HCT116 (cell line): ENCODE data around the gene BARD1. TPM values are rescaled to one million over a fixed set of nuclear protein-coding genes. Genes with fewer than 3 reads are reported as not detected.

ENCODE experiments used
- ATAC-seq: fragments of 200-7000 bp; cut with Tn5 transposase; 2 replicates; pipeline ENCODE4 v1.9.1; 2020; ENCODE audit warnings: mild to moderate bottlenecking, moderate library complexity
- BruUV-seq: library from RNA; stranded (reverse); fragments of 400-500 nt; replicated peaks from 2 replicates; lab custom pipeline; 2021; lab: Mats Ljungman, UMichigan
- CTCF ChIA-PET: fragments of 300-600 bp; sonication (Branson Sonifier 250); formaldehyde crosslinking; loops from one replicate; lab custom pipeline; 2021; ENCODE audit warnings: antibody characterized with exemption; lab: Charles Lee
- POLR2A ChIA-PET: fragments of 300-600, 350-600 bp; sonication (Branson Sonifier 250); formaldehyde crosslinking; loops from one replicate; lab custom pipeline; 2021; ENCODE audit warnings: antibody characterized with exemption; lab: Charles Lee
- RAD21 ChIA-PET, 2 experiments: fragments of 300-600 bp; sonication (Branson Sonifier 250); formaldehyde crosslinking; loops; one replicate each; lab custom pipeline; 2023; ENCODE audit warnings: low total read pairs in 2 of 2; ENCODE audit not compliant: uncharacterized antibody in 2 of 2, unreplicated experiment in 2 of 2, low non-redundant PET in 1 of 2; lab: Charles Lee
- DNase-seq: peaks from one replicate; pipeline ENCODE4 v3.0.0-alpha.2; 2010; ENCODE audit warnings: low read depth, low spot score
- H2AFZ ChIP-seq: fragments of 200-600 bp; shearing (Covaris generic), sonication (generic); 2 replicates; pipeline ENCODE4 v1.6.1; 2017; ENCODE audit warnings: low read depth, mixed run types, mixed read lengths, antibody characterized with exemption, low read length; ENCODE audit not compliant: poor library complexity, severe bottlenecking
- H3K27ac ChIP-seq: 2 replicates; pipeline ENCODE4 v1.5.1; 2012; ENCODE audit warnings: low read depth, low read length
- H3K27me3 ChIP-seq: fragments of 200-600 bp; sonication (generic); 2 replicates; pipeline ENCODE4 v1.6.1; 2016; ENCODE audit warnings: mixed run types, low read length, mixed read lengths; ENCODE audit not compliant: insufficient read depth
- H3K36me3 ChIP-seq, 2 experiments: fragments of 200-500 bp in 1 of 2; fragments of 200-600 bp in 1 of 2; sonication (Bioruptor generic) in 1 of 2; sonication (generic) in 1 of 2; 2 replicates each; pipeline versions ENCODE4 v1.5.1 to v1.6.1; 2014 to 2016; ENCODE audit warnings: low read length in 2 of 2, inconsistent platforms in 1 of 2, mixed read lengths in 1 of 2, mixed run types in 1 of 2; ENCODE audit not compliant: insufficient read depth in 2 of 2, control insufficient read depth in 1 of 2
- H3K4me1 ChIP-seq, 2 experiments: fragments of 200-600 bp in 1 of 2; sonication (generic) in 1 of 2; 2 replicates each; pipeline versions ENCODE4 v1.5.1 to v1.6.1; 2012 to 2017; ENCODE audit warnings: low read length in 2 of 2, inconsistent platforms in 1 of 2, mild to moderate bottlenecking in 1 of 2, mixed read lengths in 1 of 2, mixed run types in 1 of 2, moderate library complexity in 1 of 2; ENCODE audit not compliant: insufficient read depth in 2 of 2, control insufficient read depth in 1 of 2
- H3K4me2 ChIP-seq: fragments of 200-600 bp; sonication (generic); 2 replicates; pipeline ENCODE4 v1.6.1; 2017; ENCODE audit warnings: mixed run types, low read length, mixed read lengths
- H3K4me3 ChIP-seq, 2 experiments: fragments of 200-600 bp in 1 of 2; sonication (generic) in 1 of 2; replicated peaks in 1 of 2; 2 replicates each; pipeline ENCODE4 v1.5.1; 2011 to 2016; ENCODE audit warnings: low read length in 2 of 2, control low read depth in 1 of 2, low read depth in 1 of 2, mild to moderate bottlenecking in 1 of 2, mixed read lengths in 1 of 2, mixed run types in 1 of 2
- H3K79me2 ChIP-seq: fragments of 200-600 bp; sonication (generic); 2 replicates; pipeline ENCODE4 v1.6.1; 2017; ENCODE audit warnings: mild to moderate bottlenecking, mixed run types, low read length, moderate library complexity, mixed read lengths; ENCODE audit not compliant: insufficient read depth
- H3K9ac ChIP-seq: fragments of 200-600 bp; sonication (generic); 2 replicates; pipeline ENCODE4 v1.6.1; 2016; ENCODE audit warnings: low read length, mixed read lengths
- H3K9me2 ChIP-seq: fragments of 200-600 bp; sonication (generic), shearing (Covaris generic); 2 replicates; pipeline ENCODE4 v1.6.1; 2017; ENCODE audit warnings: mixed run types, mild to moderate bottlenecking, moderate library complexity; ENCODE audit not compliant: insufficient read depth
- H3K9me3 ChIP-seq, 2 experiments: fragments of 200-500 bp in 1 of 2; fragments of 200-600 bp in 1 of 2; sonication (Bioruptor generic) in 1 of 2; sonication (generic) in 1 of 2; 2 replicates each; pipeline ENCODE4 v1.6.1; 2014 to 2017; ENCODE audit warnings: low read length in 2 of 2, mixed read lengths in 2 of 2, inconsistent platforms in 1 of 2, low read depth in 1 of 2, mild to moderate bottlenecking in 1 of 2, mixed run types in 1 of 2, moderate library complexity in 1 of 2; ENCODE audit not compliant: control insufficient read depth in 1 of 2, insufficient read depth in 1 of 2
- H4K20me1 ChIP-seq: fragments of 200-600 bp; sonication (generic), shearing (Covaris generic); 2 replicates; pipeline ENCODE4 v1.6.1; 2017; ENCODE audit warnings: mixed run types, mild to moderate bottlenecking, moderate library complexity; ENCODE audit not compliant: insufficient read depth
- ATF3 ChIP-seq: IDR thresholded peaks from 2 replicates; pipeline ENCODE4 v1.6.1; 2012
- CBX3 ChIP-seq: IDR thresholded peaks from 2 replicates; pipeline ENCODE4 v1.6.1; 2012; ENCODE audit warnings: low read depth
- CEBPB ChIP-seq: IDR thresholded peaks from 2 replicates; pipeline ENCODE4 v1.6.1; 2012; ENCODE audit warnings: low read depth
- CTCF ChIP-seq, 3 experiments: fragments of 200-600 bp in 1 of 3; sonication (generic) in 1 of 3; IDR thresholded peaks in 2 of 3; conservative IDR thresholded peaks in 1 of 3; 2 replicates each; pipeline ENCODE4 v1.5.1; 2012 to 2017; ENCODE audit warnings: low read depth in 2 of 3, low read length in 2 of 3, antibody characterized with exemption in 1 of 3, borderline replicate concordance in 1 of 3, control low read depth in 1 of 3, mild to moderate bottlenecking in 1 of 3, mixed read lengths in 1 of 3, mixed run types in 1 of 3, moderate library complexity in 1 of 3; ENCODE audit not compliant: insufficient read depth in 1 of 3
- EGR1 ChIP-seq: IDR thresholded peaks from 2 replicates; pipeline ENCODE4 v1.6.1; 2012; ENCODE audit warnings: low read depth
- ELF1 ChIP-seq: IDR thresholded peaks from 2 replicates; pipeline ENCODE4 v1.6.1; 2012; ENCODE audit warnings: low read depth, borderline replicate concordance
- EZH2 ChIP-seq: fragments of 200-600 bp; sonication (generic); IDR thresholded peaks from 2 replicates; pipeline ENCODE4 v1.6.1; 2017; ENCODE audit warnings: antibody characterized with exemption, mixed run types
- EZH2phosphoT487 ChIP-seq: fragments of 200-600 bp; IDR thresholded peaks from 2 replicates; pipeline ENCODE4 v1.6.1; 2018; ENCODE audit warnings: antibody characterized with exemption, borderline replicate concordance
- POLR2A ChIP-seq: IDR thresholded peaks from 2 replicates; pipeline ENCODE4 v1.7.0; 2011; ENCODE audit warnings: borderline replicate concordance; ENCODE audit not compliant: insufficient read depth, insufficient read length; ENCODE audit errors: extremely low read depth
- POLR2AphosphoS5 ChIP-seq: IDR thresholded peaks from 2 replicates; pipeline ENCODE4 v1.6.1; 2011; ENCODE audit warnings: mild to moderate bottlenecking, low read depth, low read length, moderate library complexity
- RAD21 ChIP-seq: IDR thresholded peaks from 2 replicates; pipeline ENCODE4 v1.6.1; 2012; ENCODE audit warnings: low read depth, mild to moderate bottlenecking
- REST ChIP-seq: IDR thresholded peaks from 2 replicates; pipeline ENCODE4 v1.6.1; 2012; ENCODE audit warnings: low read depth
- SIN3A ChIP-seq: IDR thresholded peaks from 2 replicates; pipeline ENCODE4 v1.6.1; 2012; ENCODE audit warnings: low read depth
- SP1 ChIP-seq: IDR thresholded peaks from 2 replicates; pipeline ENCODE4 v1.6.1; 2012; ENCODE audit warnings: low read depth
- SRF ChIP-seq: IDR thresholded peaks from 2 replicates; pipeline ENCODE4 v1.6.1; 2012; ENCODE audit warnings: low read depth
- TCF7L2 ChIP-seq: IDR thresholded peaks from 2 replicates; pipeline ENCODE4 v1.7.0; 2011; ENCODE audit warnings: borderline replicate concordance, inconsistent platforms; ENCODE audit not compliant: insufficient read depth, insufficient read length; ENCODE audit errors: extremely low read depth
- YY1 ChIP-seq: IDR thresholded peaks from 2 replicates; pipeline ENCODE4 v1.6.1; 2011; ENCODE audit warnings: low read length, low read depth, moderate library complexity, mild to moderate bottlenecking; ENCODE audit not compliant: insufficient replicate concordance; ENCODE audit errors: extremely low read depth
- ZBTB33 ChIP-seq: IDR thresholded peaks from 2 replicates; pipeline ENCODE4 v1.6.1; 2011; ENCODE audit warnings: mild to moderate bottlenecking, low read length, moderate library complexity; ENCODE audit not compliant: insufficient replicate concordance; ENCODE audit errors: extremely low read depth
- ZFX ChIP-seq: fragments of 450-650 bp; IDR thresholded peaks from 2 replicates; pipeline ENCODE4 v1.6.1; 2017
- ZNF274 ChIP-seq: fragments of 200-500 bp; sonication (Bioruptor generic); IDR thresholded peaks from 2 replicates; pipeline ENCODE4 v1.6.1; 2014; ENCODE audit warnings: mild to moderate bottlenecking, low read depth, low read length, inconsistent platforms
- intact Hi-C: fragments of 100-400 bp; cut with micrococcal nuclease; formaldehyde crosslinking; loops from 2 replicates; pipeline ENCODE4 v1.10.0; 2022
- total RNA-seq: library from RNA; stranded (reverse); gene quantifications from one replicate; pipeline ENCODE4 v1.2.1, GENCODE V29; 2021; ENCODE audit not compliant: unreplicated experiment

Gene BARD1
- total RNA-seq, 1 experiment from 2014 or later = 19.3 TPM

GRCh38 chr2:214800180-214800579, 9.3 kb downstream of the BARD1 start:
- POLR2A ChIA-PET = no interaction called here
- RAD21 ChIA-PET = no interaction called here
- H4K20me1 ChIP-seq = peaks cover 7% of the 10 kb centered on the region; the same call in 1 of the 2 replicates
- no peaks in the 10 kb centered on the region for H3K4me1 ChIP-seq
- intact Hi-C loops = no loop called here
- DNase-seq (no peak), ATAC-seq (no peak)
- H3K9me3 ChIP-seq = no peaks in the 10 kb centered on the region
- no peak overlapping the region for H2AFZ ChIP-seq
- no peaks in the 10 kb centered on the region for H3K36me3 ChIP-seq
- BruUV-seq = no TSS peak
- no peaks in the 10 kb centered on the region for H3K9me2 ChIP-seq
- no peak overlapping the region for H3K9ac ChIP-seq
- H3K4me2 ChIP-seq = no peak overlapping the region
- no peaks in the 10 kb centered on the region for H3K27me3 ChIP-seq
- no peak overlapping the region for H3K27ac ChIP-seq
- TF ChIP-seq REST (no peak), RAD21 (no peak), YY1 (no peak), ATF3 (no peak), SRF (no peak), CBX3 (no peak), POLR2A (no peak), POLR2AphosphoS5 (no peak), EZH2 (no peak), SP1 (no peak), SIN3A (no peak), EGR1 (no peak), EZH2phosphoT487 (no peak), ZFX (no peak), ELF1 (no peak), ZNF274 (no peak), CEBPB (no peak), TCF7L2 (no peak), ZBTB33 (no peak), CTCF (IDR thresholded peaks at IDR 0.05 in 2 of 3, conservative IDR thresholded peaks at IDR 0.05 in 1 of 3; ENCODE audit: borderline replicate concordance in 1 of 3, insufficient read depth in 1 of 3, low read depth in 2 of 3, low read length in 2 of 3) (no peak)
- CTCF ChIA-PET = no interaction called here
- H3K79me2 ChIP-seq = peaks cover 92% of the 10 kb centered on the region
- H3K4me3 ChIP-seq = no peak overlapping the region
